ENCODE results near the gene CCDC110.
A peak's percentile ranks its signal among the peaks of the same experiment; 100 is the strongest.

Gene CCDC110

DNA sequence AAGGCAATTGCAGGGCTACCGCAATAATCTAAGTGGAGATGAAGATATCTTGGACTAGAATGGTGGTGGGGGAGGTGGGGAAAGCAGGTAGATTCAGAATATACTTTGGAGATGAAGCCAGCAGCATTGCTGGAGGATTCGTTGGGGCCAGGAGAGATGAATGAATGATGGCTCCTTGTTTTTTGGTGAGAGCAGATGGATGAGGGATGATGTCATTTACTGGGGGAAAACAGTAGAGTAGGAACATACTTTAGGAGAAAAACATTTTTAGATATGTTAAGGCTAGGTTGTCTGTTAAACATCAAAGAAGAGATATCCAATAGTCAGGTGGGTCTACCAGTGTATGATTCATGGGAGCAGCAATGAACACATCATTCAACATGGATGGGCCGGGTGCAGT, 5.8 kb downstream of the CCDC110 start:
- no peak for DNase-seq (ENCODE audit: low spot score in 2 of 2)
- in situ Hi-C loops (cut with MboI; ENCODE audit: low sequenced_read_pairs) = no loop called here
- Histone ChIP-seq H3K36me3 (replicated peaks) (no peaks in the 10 kb centered on the region), H3K9me3 (no peaks in the 10 kb centered on the region), H3K27me3 (ENCODE audit: low read depth) (no peaks in the 10 kb centered on the region), H3K4me3 (no peak overlapping the region), H3K4me1 (no peaks in the 10 kb centered on the region; the same call in none of the 2 replicates)

DNA sequence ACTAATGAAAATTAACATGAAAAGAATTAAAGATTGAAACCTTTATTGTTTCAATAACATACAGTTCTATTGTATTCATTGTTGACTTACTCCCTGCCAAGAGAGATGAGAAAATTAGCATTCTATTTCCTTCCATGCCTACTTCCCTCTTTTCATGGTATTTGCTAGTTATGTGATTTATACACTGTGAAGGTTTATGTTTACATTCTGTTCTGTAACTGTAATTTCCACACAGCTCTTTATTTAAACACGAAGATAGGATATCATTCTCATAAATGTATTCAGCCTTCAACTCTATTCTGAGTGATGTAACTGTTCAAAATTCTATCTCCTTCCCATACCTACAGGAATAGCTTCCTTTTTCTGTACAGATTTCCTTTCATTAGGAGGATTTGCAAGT, 6.6 kb downstream of the CCDC110 start:
- in situ Hi-C loops (cut with MboI; ENCODE audit: low sequenced_read_pairs) = no loop called here
- no peak for DNase-seq (ENCODE audit: low spot score in 2 of 2)
- no peak overlapping the region for H3K4me3 ChIP-seq
- no peaks in the 10 kb centered on the region; the same call in 1 of the 2 replicates for H3K4me1 ChIP-seq
- H3K36me3 ChIP-seq (replicated peaks) = no peaks in the 10 kb centered on the region
- no peaks in the 10 kb centered on the region for H3K9me3 ChIP-seq
- no peaks in the 10 kb centered on the region; the same call in 1 of the 2 replicates for H3K27me3 ChIP-seq (ENCODE audit: low read depth)

DNA sequence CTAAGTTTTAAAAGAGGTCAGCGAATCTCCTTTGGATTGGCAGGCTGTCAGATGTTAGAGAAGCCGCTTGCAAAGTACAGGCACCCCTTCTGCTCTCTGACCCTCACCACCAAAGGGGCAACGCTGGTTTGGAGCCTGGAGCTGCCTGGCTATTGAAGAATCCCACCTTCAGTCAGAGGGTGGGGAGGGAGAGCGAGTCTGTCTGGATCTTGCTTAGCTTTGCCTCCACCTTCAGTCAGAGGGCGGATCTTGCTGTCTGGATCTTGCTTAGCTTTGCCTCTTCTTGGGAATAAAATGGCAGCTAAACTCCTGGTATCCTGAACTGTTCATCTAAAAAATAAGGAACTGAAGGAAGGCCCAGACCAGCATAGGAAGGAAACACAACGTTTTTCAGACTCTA, 7.3 kb downstream of the CCDC110 start:
- H3K4me3 ChIP-seq = no peak overlapping the region
- no peaks in the 10 kb centered on the region for H3K9me3 ChIP-seq
- H3K36me3 ChIP-seq (replicated peaks) = no peaks in the 10 kb centered on the region
- no peaks in the 10 kb centered on the region; the same call in 1 of the 2 replicates for H3K4me1 ChIP-seq
- in situ Hi-C loops (cut with MboI; ENCODE audit: low sequenced_read_pairs) = no loop called here
- H3K27me3 ChIP-seq (ENCODE audit: low read depth) = no peaks in the 10 kb centered on the region; the same call in 1 of the 2 replicates
- DNase-seq (ENCODE audit: low spot score in 2 of 2) = no peak

DNA sequence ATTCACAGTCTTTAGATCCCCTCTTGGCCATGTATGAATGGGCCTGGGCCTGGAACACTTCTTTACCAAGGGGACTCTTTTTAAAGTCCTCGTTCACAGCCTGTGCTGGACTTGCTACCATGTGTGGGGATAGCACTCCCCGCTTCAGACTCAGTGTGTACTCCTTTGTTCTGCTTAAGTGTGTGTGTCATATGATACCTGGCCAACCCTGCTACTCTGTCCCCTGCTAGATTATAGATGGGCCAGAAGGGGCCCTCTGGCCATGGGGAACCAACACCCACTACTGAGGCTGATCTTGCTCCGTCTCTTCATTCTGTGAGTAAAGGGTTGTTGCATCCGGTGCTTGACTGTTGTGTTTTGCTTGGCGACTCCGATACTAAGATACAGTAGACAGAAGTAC, 8.0 kb downstream of the CCDC110 start:
- DNase-seq (ENCODE audit: low spot score in 2 of 2) = no peak
- Histone ChIP-seq H3K9me3 (no peaks in the 10 kb centered on the region), H3K36me3 (replicated peaks) (no peaks in the 10 kb centered on the region), H3K4me3 (no peak overlapping the region), H3K4me1 (no peaks in the 10 kb centered on the region; the same call in 1 of the 2 replicates), H3K27me3 (ENCODE audit: low read depth) (no peaks in the 10 kb centered on the region; the same call in 1 of the 2 replicates)
- in situ Hi-C loops (cut with MboI; ENCODE audit: low sequenced_read_pairs) = no loop called here

DNA sequence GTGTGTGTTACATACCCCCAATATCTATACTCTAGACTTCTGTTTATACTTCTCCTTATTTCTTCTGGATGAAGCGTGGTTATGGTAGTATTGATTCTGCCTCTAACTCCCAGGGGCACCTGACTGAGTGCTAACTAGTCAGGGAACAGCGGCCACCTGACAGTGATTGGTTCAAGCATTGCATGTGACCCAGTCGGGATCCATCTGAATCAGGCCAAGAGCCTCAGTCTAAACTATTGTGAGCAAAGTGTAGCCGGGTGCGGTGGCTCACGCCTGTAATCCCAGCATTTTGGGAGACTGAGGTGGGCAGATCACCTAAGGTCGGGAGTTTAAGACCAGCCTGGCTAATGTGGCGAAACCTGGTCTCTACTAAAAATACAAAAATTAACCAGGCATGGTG, 10.0 kb downstream of the CCDC110 start:
- DNase-seq (ENCODE audit: low spot score in 2 of 2) = no peak
- Histone ChIP-seq H3K4me3 (no peak overlapping the region), H3K27me3 (ENCODE audit: low read depth) (no peaks in the 10 kb centered on the region; the same call in 1 of the 2 replicates), H3K9me3 (no peaks in the 10 kb centered on the region), H3K36me3 (replicated peaks) (no peaks in the 10 kb centered on the region), H3K4me1 (peaks cover 4% of the 10 kb centered on the region)
- in situ Hi-C loops (cut with MboI; ENCODE audit: low sequenced_read_pairs) = no loop called here

DNA sequence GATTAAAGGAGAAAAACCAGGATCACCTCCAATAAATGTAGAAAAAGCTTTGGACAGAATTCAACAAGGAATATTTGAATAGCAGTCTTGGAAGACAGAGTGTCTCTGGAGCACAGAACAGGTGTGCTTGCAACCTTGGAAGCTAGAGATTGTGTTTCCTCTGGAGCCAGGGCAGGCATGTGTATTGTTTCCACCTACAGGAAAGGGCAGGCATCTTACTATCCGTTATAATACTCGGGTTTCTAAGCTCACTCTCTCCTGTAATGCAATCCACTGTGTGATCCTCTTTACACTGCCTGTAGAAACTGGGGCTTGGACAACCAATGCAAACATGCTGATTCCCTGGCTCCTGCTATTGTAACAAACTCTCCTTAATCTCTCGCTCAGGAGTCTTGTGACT, 14.4 kb downstream of the CCDC110 start:
- peak in 1 of 2 experiments; percentile 3 for DNase-seq (ENCODE audit: low spot score in 2 of 2)
- Histone ChIP-seq H3K27me3 (ENCODE audit: low read depth) (no peaks in the 10 kb centered on the region; the same call in 1 of the 2 replicates), H3K4me1 (peaks cover 4% of the 10 kb centered on the region; the same call in 1 of the 2 replicates), H3K36me3 (replicated peaks) (no peaks in the 10 kb centered on the region), H3K9me3 (no peaks in the 10 kb centered on the region), H3K4me3 (no peak overlapping the region)
- in situ Hi-C loops (cut with MboI; ENCODE audit: low sequenced_read_pairs) = no loop called here

DNA sequence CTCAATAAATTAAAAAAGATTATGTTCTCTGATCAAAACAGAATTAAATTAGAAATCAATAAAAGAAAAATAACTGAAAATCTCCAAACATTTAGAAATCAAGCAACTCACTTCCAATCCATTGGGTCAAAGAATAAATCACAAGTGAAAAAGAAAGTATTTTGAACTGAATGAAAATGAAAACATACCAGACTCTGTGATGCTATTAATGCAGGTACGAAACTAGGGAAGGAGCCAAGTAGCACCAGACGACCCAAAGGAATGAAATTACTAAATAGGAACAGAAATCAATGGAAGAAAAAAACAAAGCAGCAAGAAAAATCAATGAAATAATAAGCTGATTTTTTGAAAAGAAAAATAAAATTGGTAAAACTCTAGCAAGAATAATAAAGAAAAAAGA, 15.4 kb downstream of the CCDC110 start:
- no peak overlapping the region for H3K4me3 ChIP-seq
- in situ Hi-C loops (cut with MboI; ENCODE audit: low sequenced_read_pairs) = no loop called here
- H3K27me3 ChIP-seq (ENCODE audit: low read depth) = no peaks in the 10 kb centered on the region; the same call in 1 of the 2 replicates
- peaks cover 4% of the 10 kb centered on the region; the same call in 1 of the 2 replicates for H3K4me1 ChIP-seq
- H3K36me3 ChIP-seq (replicated peaks) = no peaks in the 10 kb centered on the region
- H3K9me3 ChIP-seq = no peaks in the 10 kb centered on the region
- DNase-seq (ENCODE audit: low spot score in 2 of 2) = no peak

DNA sequence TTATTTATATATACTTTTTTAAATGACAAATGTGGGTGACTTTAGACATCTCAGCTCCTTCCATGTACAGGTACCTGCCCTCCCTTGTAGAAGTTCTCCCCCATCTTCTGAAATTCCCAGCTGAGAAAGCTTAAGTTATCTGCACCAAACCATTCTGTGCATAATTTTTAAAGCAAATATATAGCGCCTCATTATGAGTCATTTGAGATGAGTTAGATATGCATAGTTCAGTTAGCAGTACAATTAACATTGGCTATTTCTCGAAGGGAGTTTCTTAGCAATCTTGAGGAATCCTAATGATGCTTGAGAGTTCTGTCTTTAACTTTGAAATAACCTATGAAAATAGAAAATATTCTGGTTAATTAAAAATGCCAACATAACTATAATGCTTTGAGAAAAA, 26.3 kb downstream of the CCDC110 start:
- DNase-seq (ENCODE audit: low spot score in 2 of 2) = no peak
- Histone ChIP-seq H3K4me1 (no peaks in the 10 kb centered on the region), H3K4me3 (no peak overlapping the region), H3K36me3 (replicated peaks) (no peaks in the 10 kb centered on the region), H3K27me3 (ENCODE audit: low read depth) (0 out of 2 replicates have a peak, but pooled peaks cover 3% of the 10 kb centered on the region), H3K9me3 (no peaks in the 10 kb centered on the region)
- in situ Hi-C loops (cut with MboI; ENCODE audit: low sequenced_read_pairs) = no loop called here

DNA sequence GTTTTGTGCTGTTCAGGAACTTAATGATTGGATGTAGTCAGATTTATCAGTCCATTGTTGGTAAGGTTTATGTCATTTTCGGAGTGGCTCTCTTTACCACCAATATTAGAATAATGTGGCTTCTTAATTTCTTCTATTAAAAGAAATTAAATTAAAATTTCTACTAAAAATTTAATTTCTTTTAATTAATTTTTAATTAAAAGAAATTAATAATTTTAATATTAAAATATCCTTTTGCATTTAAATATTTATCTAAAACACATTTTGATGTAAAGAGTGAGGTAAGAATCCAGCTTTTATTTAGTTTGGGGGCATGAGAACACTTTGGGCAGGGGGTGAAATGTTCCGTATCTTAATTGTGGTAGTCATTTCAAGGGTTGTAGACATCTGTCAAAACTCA, 30.1 kb downstream of the CCDC110 start:
- in situ Hi-C loops (cut with MboI; ENCODE audit: low sequenced_read_pairs) = no loop called here
- no peaks in the 10 kb centered on the region for H3K36me3 ChIP-seq (replicated peaks)
- no peak overlapping the region for H3K4me3 ChIP-seq
- H3K9me3 ChIP-seq = no peaks in the 10 kb centered on the region
- 0 out of 2 replicates have a peak, but pooled peaks cover 3% of the 10 kb centered on the region for H3K27me3 ChIP-seq (ENCODE audit: low read depth)
- DNase-seq (ENCODE audit: low spot score in 2 of 2) = no peak
- H3K4me1 ChIP-seq = no peaks in the 10 kb centered on the region

DNA sequence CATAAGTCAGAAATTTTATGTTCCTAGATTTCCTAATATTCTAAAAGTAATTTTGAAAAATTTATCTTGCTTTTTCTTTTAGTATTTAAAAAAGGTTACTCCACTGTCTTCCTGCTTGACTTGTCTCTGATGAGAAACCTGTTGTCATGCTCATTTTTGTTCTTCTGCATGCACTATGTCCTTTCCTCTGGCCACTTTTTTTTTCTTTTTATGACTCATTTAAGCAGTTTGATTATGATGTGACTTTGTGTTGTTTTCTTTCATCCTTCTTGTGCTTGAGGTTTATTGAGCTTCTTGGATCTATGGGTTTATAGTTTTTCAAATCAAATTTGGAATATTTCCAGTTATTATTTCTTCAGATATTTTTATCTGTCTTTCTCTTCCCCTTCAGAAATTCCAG, 33.7 kb downstream of the CCDC110 start:
- no peak for DNase-seq (ENCODE audit: low spot score in 2 of 2)
- Histone ChIP-seq H3K9me3 (no peaks in the 10 kb centered on the region), H3K36me3 (replicated peaks) (no peaks in the 10 kb centered on the region), H3K4me3 (no peak overlapping the region), H3K27me3 (ENCODE audit: low read depth) (0 out of 2 replicates have a peak, but pooled peaks cover 3% of the 10 kb centered on the region), H3K4me1 (no peaks in the 10 kb centered on the region)
- in situ Hi-C loops (cut with MboI; ENCODE audit: low sequenced_read_pairs) = no loop called here

DNA sequence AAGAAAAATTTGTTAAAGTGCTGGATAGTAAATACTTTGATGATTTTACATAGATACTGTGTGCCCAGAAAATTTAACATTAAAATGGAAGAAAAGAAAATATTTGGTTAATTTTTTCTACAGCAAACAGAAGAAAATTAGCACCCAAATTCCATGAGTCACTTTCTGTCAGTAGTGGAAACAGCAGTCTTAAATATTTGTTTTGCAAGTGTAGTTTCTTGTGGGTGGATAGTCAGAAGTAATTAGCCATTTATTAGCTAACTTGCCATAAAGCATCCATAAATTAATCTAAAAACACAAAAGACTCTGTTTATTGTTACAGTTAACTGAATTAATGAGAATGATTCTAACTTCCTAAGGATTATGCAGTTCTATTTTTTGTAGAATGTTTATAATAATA, 36.1 kb downstream of the CCDC110 start:
- no peaks in the 10 kb centered on the region for H3K27me3 ChIP-seq (ENCODE audit: low read depth)
- in situ Hi-C loops (cut with MboI; ENCODE audit: low sequenced_read_pairs) = no loop called here
- H3K9me3 ChIP-seq = no peaks in the 10 kb centered on the region
- no peak for DNase-seq (ENCODE audit: low spot score in 2 of 2)
- no peak overlapping the region for H3K4me3 ChIP-seq
- no peaks in the 10 kb centered on the region for H3K4me1 ChIP-seq
- no peaks in the 10 kb centered on the region for H3K36me3 ChIP-seq (replicated peaks)

DNA sequence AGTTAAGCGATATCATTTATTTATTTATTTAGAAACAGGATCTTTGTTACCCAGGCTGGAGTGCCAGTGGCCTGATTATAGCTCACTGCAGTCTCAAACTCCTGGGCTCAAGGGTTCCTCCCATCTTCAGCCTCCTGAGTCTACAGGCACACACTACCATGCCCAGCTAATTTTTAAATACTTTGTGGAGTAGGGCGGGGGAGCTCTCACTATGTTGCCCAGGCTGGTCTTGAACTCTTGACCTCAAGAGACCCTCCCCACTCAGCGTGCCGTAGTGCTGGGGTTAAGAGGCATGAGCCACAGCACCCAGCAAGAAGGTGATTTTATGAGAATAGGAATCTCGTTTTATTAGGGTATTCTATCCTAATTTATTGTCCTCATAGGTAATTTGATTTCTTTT, 41.9 kb downstream of the CCDC110 start:
- no peak overlapping the region for H3K4me3 ChIP-seq
- peaks cover 2% of the 10 kb centered on the region for H3K4me1 ChIP-seq
- in situ Hi-C loops (cut with MboI; ENCODE audit: low sequenced_read_pairs) = no loop called here
- no peak for DNase-seq (ENCODE audit: low spot score in 2 of 2)
- H3K36me3 ChIP-seq (replicated peaks) = no peaks in the 10 kb centered on the region
- H3K27me3 ChIP-seq (ENCODE audit: low read depth) = no peaks in the 10 kb centered on the region
- no peaks in the 10 kb centered on the region for H3K9me3 ChIP-seq

DNA sequence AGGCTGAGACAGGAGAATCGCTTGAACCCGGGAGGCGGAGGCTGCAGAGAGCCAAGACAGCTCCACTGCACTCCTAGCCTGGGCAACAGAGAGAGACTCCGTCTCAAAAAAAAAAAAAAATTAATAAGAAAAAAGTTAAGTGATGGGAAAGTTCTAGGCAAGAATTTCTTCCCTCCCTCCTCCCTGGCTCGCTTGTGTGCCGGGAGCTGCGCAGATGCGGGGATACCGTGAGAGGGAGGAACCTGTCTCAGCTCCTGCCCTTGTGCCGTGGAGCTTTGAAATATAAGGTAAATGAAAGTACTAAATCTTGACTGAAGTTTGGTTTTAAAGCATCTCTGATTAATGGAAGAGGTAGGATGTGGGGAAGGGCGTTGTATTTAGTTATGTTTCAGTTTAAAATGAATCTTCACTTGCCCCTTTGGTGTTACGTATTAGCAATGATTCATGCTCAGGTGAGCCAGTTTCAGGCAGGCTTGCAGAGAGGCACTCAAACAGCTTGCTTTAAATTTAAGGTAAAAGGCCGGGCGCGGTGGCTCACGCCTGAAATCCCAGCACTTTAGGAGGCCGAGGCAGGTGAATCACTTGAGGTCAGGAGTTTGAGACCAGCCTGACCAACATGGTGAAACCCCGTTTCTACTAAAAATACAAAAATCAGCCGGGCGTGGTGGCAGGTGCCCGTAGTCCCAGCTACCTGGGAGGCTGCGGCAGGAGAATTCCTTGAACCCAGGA, 44.4 kb downstream of the CCDC110 start:
- Histone ChIP-seq H3K4me3 (no peak overlapping the region), H3K4me1 (peaks cover 13% of the 10 kb centered on the region), H3K36me3 (replicated peaks) (no peaks in the 10 kb centered on the region), H3K27me3 (ENCODE audit: low read depth) (no peaks in the 10 kb centered on the region), H3K9me3 (no peaks in the 10 kb centered on the region)
- in situ Hi-C loops (cut with MboI; ENCODE audit: low sequenced_read_pairs) = no loop called here
- no peak for DNase-seq (ENCODE audit: low spot score in 2 of 2)

DNA sequence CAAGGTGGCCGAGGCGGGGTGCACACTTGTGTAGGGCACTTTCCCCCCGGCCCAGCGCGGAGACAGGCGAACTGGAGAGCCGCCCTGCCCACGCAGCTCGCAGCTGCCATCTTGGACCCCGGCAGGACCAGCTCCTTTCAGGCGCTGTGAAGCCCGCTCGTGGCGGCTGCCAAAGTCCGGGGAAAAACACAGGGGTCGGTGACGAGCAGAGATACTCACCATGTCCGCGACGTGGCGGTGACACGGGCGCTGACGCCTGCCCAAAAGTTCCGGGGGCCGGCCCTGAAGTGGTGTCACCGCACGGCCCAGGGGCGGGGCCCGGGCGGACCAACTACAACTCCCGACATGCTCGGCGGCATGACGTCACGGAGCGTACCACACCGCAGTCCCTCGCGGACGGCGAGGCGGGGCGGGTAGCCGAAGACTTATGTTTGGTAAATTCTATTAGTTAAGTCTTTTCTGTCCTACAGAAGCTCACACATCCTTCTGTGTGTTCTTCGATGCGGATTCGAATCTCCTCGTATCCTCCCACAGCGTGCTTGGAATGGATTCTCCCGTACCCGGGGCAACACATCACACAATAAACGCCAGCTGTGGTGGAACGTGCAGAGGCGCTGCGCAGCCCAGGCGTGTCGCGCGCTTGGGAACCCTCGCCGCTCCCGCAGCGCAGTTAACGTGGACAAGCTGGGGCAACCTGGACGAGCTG, 45.7 kb downstream of the CCDC110 start, which contains the start of gene UFSP2:
UFSP2 (minus strand) TSS at position 318 of the 706 bp plus-strand sequence; CDS start at position 222, 96 bp downstream.
- Histone ChIP-seq H3K4me1 (peaks cover 13% of the 10 kb centered on the region), H3K27me3 (ENCODE audit: low read depth) (no peaks in the 10 kb centered on the region), H3K9me3 (no peaks in the 10 kb centered on the region), H3K36me3 (replicated peaks) (peaks cover 9% of the 10 kb centered on the region), H3K4me3 (peak within 1 kb of the TSS; percentile 98)
- in situ Hi-C loops (cut with MboI; ENCODE audit: low sequenced_read_pairs) = no loop called here
- peak; percentile 77 to 87 for DNase-seq (ENCODE audit: low spot score in 2 of 2)
